ENCODE measurements around the gene SNRPD3.

The SNRPD3 gene

DNA sequence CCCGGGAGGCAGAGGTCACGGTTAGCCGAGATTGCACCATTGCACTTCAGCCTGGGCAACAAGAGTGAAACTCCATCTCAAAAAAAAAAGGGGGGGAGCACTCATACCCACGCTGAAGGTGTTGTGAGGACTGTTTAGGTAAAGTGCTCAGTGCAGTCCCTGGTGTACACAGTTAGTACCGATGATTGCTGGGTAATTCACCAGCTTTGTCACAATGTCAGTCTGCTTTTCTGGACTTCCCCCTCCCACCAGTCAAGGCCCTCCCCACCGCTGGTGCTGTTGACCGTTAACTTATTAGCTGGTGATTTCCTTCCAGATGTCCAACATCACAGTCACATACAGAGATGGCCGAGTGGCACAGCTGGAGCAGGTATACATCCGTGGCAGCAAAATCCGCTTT, 11.9 kb downstream of the SNRPD3 start:
- DNase-seq (ENCODE audit: low spot score), result no peak

DNA sequence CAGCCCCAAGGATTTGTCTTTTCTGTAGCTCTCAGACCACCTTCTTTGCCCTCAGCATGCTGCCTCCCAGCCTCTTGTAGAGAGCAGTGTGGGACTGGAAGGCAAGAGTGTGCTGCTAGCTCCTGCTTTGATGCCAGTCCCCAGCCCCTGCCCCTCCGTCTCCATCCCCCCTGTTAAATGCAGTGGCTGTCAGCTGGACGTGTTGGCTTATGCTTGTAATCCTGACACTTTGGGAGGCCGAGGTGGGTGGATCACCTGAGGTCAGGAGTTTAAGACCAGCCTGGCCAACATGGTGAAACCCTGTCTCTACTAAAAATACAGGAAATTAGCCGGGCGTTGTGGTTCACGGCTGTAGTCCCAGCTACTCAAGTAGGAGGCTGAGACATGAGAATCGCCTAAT, 15.5 kb downstream of the SNRPD3 start:
- no peak for DNase-seq (ENCODE audit: low spot score)

- no peak for DNase-seq (ENCODE audit: low spot score)
Observed at GRCh38 chr22:24576778-24577177, 21.0 kb downstream of the SNRPD3 start.

GRCh38 chr22:24578355-24579257, 22.8 kb downstream of the SNRPD3 start:
- no peak for DNase-seq (ENCODE audit: low spot score)

DNA sequence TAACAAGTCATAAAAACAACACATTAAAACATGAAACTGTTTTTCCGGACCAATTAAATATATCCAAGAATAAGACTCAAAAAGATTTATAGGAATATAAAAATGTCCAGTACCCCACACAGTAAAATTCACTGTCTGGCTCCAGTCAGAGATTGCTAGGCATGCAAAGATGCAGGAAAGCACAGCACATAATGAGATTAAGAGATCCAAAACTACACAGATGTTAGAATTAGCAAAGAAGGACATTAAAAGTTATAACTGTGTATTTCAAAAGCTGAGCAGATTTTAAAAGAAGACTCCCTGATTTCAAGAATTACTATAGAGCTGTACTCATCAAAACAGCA, 23.4 kb downstream of the SNRPD3 start:
- no peak for DNase-seq (ENCODE audit: low spot score)

- DNase-seq (ENCODE audit: low spot score), result no peak
Observed at GRCh38 chr22:24580276-24580675, 24.5 kb downstream of the SNRPD3 start.

DNA sequence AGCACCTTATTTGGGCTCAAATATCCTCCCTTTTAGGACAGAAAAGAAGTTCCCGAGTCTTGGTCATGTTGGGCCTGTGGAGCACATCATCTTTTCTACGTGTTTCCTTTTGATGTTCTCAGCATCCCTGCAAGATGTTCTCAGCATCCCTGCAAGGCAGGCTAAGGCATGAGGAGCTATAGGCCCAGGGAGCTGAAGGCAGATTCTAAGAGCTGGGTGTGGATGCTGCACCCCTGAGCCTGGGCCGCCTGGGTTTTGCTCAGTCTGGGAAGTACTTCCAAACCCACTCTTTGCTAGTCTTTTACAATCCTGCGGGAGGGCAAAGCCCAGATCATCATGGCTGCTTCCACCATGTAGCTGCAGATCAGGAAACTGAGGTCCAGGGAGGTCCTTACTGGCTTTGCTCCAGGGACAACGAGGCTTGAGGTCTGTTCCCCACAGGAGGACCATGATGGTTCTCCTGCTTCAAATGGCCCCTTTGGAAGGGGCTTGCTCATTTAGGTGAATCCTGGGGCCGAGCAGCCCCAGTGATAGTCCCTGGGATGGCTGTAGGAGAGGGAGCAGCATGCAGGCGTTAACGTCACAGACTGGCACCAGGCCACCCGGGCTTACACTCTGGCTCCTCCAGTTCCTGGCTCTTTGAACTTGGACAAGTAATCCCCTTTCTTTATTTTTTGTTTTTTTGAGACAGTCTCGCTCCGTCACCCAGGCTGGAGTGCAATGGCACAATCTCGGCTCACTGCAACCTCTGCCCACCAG, 26.4 kb downstream of the SNRPD3 start:
- no peak for DNase-seq (ENCODE audit: low spot score)

GRCh38 chr22:24583221-24584165, 27.7 kb downstream of the SNRPD3 start:
- no peak for DNase-seq (ENCODE audit: low spot score)

GRCh38 chr22:24584166-24584790, 28.5 kb downstream of the SNRPD3 start:
- no peak for DNase-seq (ENCODE audit: low spot score)

- DNase-seq (ENCODE audit: low spot score), result no peak
Observed at GRCh38 chr22:24584871-24585411, 29.1 kb downstream of the SNRPD3 start.

GRCh38 chr22:24585461-24585860, 29.7 kb downstream of the SNRPD3 start:
- DNase-seq (ENCODE audit: low spot score), result no peak

- DNase-seq (ENCODE audit: low spot score), result no peak
Observed at GRCh38 chr22:24585927-24586546, 30.2 kb downstream of the SNRPD3 start.

DNA sequence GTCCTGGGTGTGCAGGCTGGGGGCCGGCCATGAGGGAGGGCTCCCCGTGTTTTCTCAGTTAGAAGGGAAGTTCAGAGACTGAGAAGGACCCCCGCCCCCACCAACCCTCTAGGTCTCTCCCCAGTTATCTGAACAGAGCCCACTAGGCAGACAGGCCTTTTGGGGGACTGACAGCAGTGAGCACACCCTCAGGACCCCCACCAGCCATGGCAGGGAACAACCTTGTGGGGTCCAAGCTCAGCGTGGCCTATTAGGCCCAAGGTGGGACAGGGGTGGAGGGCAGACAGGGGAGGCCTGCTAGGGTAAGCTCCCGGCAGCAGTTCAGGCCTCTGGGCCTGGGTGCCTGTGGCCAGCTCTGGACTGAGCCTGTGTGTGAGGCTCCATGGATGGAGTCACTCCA, 31.5 kb downstream of the SNRPD3 start:
- DNase-seq (ENCODE audit: low spot score), result no peak

- DNase-seq (ENCODE audit: low spot score), result no peak
Observed at GRCh38 chr22:24587948-24588347, 32.1 kb downstream of the SNRPD3 start.

- no peak for DNase-seq (ENCODE audit: low spot score)
Observed at GRCh38 chr22:24588381-24588756, 32.6 kb downstream of the SNRPD3 start.

- DNase-seq (ENCODE audit: low spot score), result no peak
Observed at GRCh38 chr22:24588757-24589481, 33.1 kb downstream of the SNRPD3 start.

DNA sequence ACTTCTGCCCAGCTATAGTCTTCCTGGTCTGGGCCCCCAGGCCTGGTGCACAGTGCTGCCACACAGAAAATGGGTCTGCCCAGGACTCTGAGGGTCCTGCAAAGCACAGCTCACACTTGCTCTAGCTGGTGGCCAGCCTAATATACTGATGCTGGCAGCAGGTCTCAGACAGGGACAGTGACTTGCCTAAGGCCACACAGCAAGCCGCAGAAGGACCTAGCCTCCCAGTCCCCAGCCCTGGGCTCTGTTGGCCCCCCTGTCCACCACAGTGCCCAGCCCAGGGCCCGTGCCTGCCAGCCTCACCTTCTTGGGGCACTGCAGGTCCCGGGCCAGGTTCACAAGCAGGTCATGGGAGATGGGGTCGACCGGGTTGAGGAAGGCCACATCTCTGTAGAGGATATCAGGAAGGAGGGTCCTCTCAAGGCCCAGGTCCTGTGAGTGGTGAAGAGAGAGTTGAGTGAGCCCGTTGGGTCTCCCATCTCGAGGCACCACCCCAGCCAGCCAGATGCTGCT, 33.8 kb downstream of the SNRPD3 start:
- no peak for DNase-seq (ENCODE audit: low spot score)

DNA sequence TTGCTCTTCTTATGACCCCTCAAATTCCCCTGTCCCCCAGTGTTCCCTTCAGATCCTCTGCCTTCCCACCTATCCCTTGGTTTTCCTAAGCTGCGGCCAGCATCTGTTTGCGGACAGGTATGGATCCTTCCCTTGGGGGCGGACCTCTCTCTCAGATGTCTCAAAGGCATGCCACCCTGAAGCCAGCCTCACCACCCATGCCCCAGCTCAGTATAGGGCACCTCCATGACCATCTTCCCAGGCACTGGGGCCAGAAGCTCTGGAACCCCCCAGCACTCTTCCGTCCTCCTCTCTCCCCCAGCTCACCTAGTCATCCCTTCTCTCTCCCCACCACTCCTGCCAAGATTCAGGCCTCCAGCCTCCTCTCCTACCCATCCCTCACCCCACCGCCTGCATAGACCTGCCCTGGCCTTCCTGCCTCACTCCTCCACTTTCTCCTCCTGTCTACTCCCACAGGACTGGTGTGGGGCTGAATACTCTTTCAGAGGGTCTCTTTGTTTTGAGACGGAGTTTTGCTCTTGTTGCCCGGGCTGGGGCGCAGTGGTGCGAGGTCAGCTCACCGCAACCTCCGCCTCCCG, 34.9 kb downstream of the SNRPD3 start:
- no peak for DNase-seq (ENCODE audit: low spot score)

DNA sequence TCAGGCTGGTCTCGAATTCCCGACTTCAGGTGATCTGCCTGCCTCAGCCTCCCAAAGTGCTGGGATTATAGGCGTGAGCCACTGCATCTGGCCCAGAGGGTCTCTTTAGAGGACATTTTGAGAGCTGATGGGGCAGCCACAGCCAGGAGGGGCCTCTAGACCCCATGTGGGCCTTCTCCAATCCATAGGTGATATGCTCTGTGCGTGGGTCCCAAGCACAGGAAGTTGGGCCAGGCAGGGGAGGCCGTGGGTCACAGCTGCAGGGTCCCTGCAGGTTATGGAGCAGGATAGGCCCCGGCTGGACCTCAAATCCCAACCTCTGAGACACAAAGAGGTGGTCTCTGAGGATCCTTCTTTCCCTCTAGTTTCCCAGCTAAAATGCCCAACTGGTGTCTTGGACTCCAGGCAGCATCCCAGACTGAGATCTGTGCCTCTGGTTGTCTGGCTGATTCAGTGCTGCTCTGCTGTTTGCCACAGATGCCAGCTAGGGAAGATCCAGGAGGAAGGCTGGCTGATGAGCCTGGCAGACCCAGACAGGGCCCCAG, 35.6 kb downstream of the SNRPD3 start:
- DNase-seq (ENCODE audit: low spot score), result no peak
